ENCODE results near the gene CNRIP1. TPM values are rescaled to one million over a fixed set of nuclear protein-coding genes. Genes with fewer than 3 reads are reported as not detected.

Gene CNRIP1
- polyA plus RNA-seq, 3 donors from 2014 or later: not detected

- Mint-ChIP-seq H3K36me3 (no peaks in the 10 kb centered on the region), H3K27ac (no peak overlapping the region), H3K4me1 (no peaks in the 10 kb centered on the region), H3K9me3 (no peaks in the 10 kb centered on the region), H3K27me3 (ENCODE audit: low read depth in 3 of 3) (peaks cover 4 to 7% (median 6%) of the 10 kb centered on the region in 3 donors), H3K4me3 (no peak overlapping the region)
- no peak for DNase-seq
Measured at GRCh38 chr2:68272246-68272994, 47.3 kb downstream of the CNRIP1 start.

GRCh38 chr2:68266655-68267054 lies 53.1 kb downstream of the CNRIP1 start:
- Mint-ChIP-seq H3K4me3 (no peak overlapping the region), H3K9me3 (no peaks in the 10 kb centered on the region), H3K27ac (no peak overlapping the region), H3K4me1 (no peaks in the 10 kb centered on the region), H3K27me3 (ENCODE audit: low read depth in 3 of 3) (peaks cover 3 to 5% (median 3%) of the 10 kb centered on the region in 3 donors), H3K36me3 (no peaks in the 10 kb centered on the region)
- no peak for DNase-seq

DNA sequence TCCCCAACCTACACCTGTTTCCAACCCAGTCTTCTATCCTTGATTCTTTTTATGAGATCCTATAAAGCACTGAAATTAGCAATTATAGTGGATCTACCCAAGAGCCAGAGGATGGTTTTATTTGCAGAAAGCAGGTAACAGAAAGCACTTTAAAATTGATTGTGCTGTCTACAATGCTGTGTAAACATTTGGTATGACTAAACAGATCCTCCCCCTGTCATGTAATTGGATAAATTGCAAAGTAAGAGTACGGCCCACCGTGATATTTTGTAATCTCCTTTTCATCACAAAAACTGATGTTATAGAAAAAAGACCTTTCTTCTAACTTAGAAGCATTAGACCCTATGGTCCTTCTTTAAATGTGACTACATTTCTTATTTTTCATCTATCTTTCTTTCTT lies 56.1 kb downstream of the CNRIP1 start:
- DNase-seq: no peak
- no peaks in the 10 kb centered on the region for H3K36me3 Mint-ChIP-seq
- no peak overlapping the region for H3K27ac Mint-ChIP-seq
- H3K27me3 Mint-ChIP-seq (ENCODE audit: low read depth in 3 of 3): peaks cover 0 to 6% (median 2%) of the 10 kb centered on the region in 3 donors
- H3K4me1 Mint-ChIP-seq: no peaks in the 10 kb centered on the region
- no peak overlapping the region for H3K4me3 Mint-ChIP-seq
- H3K9me3 Mint-ChIP-seq: no peaks in the 10 kb centered on the region

DNA sequence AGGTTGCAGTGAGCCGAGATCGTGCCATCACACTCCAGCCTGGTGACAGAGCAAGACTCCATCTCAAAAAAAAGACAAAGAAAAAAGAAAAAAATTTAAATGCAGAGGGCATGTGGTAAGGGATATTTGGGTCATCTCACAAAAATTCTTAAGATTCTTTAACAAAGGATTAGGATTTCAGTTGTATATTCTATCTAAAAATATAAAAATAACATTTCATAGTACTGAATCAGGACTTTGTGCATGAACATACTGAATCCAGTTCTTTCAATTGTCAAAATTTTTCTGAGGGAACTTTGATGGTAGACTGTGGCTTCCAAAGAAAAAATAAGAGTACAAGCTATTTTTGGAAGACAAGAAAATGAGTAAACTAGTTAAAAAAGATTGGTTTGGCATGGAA lies 60.9 kb downstream of the CNRIP1 start:
- H3K36me3 Mint-ChIP-seq: no peaks in the 10 kb centered on the region

DNA sequence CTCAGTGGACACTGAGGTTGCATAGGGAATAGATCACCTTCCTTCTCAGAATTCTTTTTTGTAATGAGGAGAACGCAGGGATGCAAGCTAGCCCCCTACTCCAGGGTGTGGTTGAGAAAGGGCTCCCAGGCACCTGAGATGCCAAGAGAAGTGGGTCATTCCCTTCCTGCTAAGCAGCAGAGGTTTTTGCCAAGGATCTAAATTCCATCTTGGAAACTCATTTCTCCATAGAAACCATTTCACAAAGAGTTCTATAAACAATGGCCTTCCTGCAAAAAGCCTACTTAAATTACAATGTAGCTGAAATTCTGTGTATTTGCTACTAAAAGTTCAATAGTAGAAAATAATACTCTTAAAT lies 63.7 kb downstream of the CNRIP1 start:
- peaks cover 15 to 22% of the 10 kb centered on the region in 2 donors for H3K4me1 Mint-ChIP-seq
- peaks cover 16 to 25% (median 20%) of the 10 kb centered on the region in 3 donors for H3K27me3 Mint-ChIP-seq (ENCODE audit: low read depth in 3 of 3)
- no peak for DNase-seq
- H3K36me3 Mint-ChIP-seq: peaks cover 0 to 3% (median 0%) of the 10 kb centered on the region in 3 donors
- no peak overlapping the region for H3K27ac Mint-ChIP-seq
- no peak overlapping the region for H3K4me3 Mint-ChIP-seq
- no peaks in the 10 kb centered on the region for H3K9me3 Mint-ChIP-seq

More for the DNA sequence above, 60.9 kb downstream of the CNRIP1 start:
- Mint-ChIP-seq H3K27ac (no peak overlapping the region), H3K4me3 (no peak overlapping the region), H3K9me3 (no peaks in the 10 kb centered on the region), H3K4me1 (peaks cover 5 to 10% of the 10 kb centered on the region in 2 donors), H3K27me3 (ENCODE audit: low read depth in 3 of 3) (peaks cover 2 to 3% (median 3%) of the 10 kb centered on the region in 3 donors)
- no peak for DNase-seq

GRCh38 chr2:68253219-68254068 lies 66.3 kb downstream of the CNRIP1 start:
- H3K27ac Mint-ChIP-seq: peak overlapping the region in 5 of 6 donors; percentile 97 to 99 (median 99)
- H3K9me3 Mint-ChIP-seq: no peaks in the 10 kb centered on the region
- peaks cover 14 to 31% (median 24%) of the 10 kb centered on the region in 3 donors for H3K27me3 Mint-ChIP-seq (ENCODE audit: low read depth in 3 of 3)
- peak overlapping the region; percentile 94 to 99 (median 97) for H3K4me3 Mint-ChIP-seq
- H3K36me3 Mint-ChIP-seq: peaks cover 0 to 5% (median 0%) of the 10 kb centered on the region in 3 donors
- H3K4me1 Mint-ChIP-seq: peaks cover 22 to 30% of the 10 kb centered on the region in 2 donors
- peak; percentile 23 to 36 (median 35) for DNase-seq

DNA sequence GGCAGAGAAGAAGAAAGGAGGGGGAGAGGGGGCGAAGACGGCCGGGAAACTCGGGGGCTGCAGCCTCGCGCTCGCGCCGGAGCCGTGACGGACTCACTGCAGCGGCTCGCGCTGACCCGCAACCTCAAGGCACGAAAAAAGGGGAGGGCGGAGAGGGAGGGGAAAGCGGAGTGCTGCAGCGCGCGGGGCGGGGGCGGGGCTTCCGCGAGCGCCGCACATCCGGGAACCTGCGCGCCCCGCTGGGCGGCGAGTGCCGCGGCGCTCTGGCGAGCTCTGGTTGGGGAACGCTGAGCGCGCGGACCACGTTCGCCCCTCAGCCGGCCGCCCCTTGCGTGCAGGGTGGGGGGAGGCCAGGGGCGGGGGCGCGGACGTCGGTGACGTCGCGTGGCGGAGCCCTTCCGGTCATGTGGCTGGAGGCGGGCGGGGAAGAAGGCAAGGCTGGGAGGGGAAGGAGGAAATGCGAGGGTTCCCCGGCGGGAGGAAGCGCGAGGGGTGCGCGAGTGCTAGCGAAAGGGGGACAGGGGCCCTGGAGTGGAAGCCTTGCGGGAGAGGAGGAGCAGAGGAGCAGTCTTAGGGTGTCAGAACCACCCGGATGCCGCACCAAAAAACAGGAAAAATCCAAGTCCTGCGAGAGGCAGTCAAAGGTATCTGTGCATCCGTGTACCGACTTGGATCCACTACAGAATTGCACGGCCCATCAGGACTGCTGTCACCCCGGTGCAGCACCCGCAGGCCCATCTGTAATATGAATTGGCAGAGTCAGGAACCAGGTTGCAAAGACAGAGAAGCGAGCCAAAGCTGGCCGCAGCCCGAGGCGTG lies 67.1 kb downstream of the CNRIP1 start, which contains the start of gene PPP3R1:
Gene PPP3R1, minus strand, starts transcription at position 133 of the 819 bp plus-strand sequence. CDS start 405 bp downstream, outside the sequence.
- H3K27me3 Mint-ChIP-seq (ENCODE audit: low read depth in 3 of 3): peaks cover 14 to 31% (median 24%) of the 10 kb centered on the region in 3 donors
- H3K4me3 Mint-ChIP-seq: peak within 1 kb of the TSS; percentile 94 to 99 (median 97)
- H3K36me3 Mint-ChIP-seq: peaks cover 0 to 5% (median 0%) of the 10 kb centered on the region in 3 donors
- no peaks in the 10 kb centered on the region for H3K9me3 Mint-ChIP-seq
- peak; percentile 95 to 97 (median 96) for DNase-seq
- H3K27ac Mint-ChIP-seq: peak within 1 kb of the TSS in 5 of 6 donors; percentile 97 to 99 (median 99)
- peaks cover 22 to 30% of the 10 kb centered on the region in 2 donors for H3K4me1 Mint-ChIP-seq

GRCh38 chr2:68251855-68252399 lies 67.8 kb downstream of the CNRIP1 start:
- H3K4me1 Mint-ChIP-seq: peaks cover 22 to 30% of the 10 kb centered on the region in 2 donors
- peak overlapping the region in 5 of 6 donors; percentile 88 to 95 (median 94) for H3K27ac Mint-ChIP-seq
- H3K27me3 Mint-ChIP-seq (ENCODE audit: low read depth in 3 of 3): peaks cover 14 to 31% (median 24%) of the 10 kb centered on the region in 3 donors
- peak; percentile 57 to 62 (median 58) for DNase-seq
- peak overlapping the region; percentile 93 to 99 (median 95) for H3K4me3 Mint-ChIP-seq
- H3K36me3 Mint-ChIP-seq: peaks cover 0 to 5% (median 0%) of the 10 kb centered on the region in 3 donors
- no peaks in the 10 kb centered on the region for H3K9me3 Mint-ChIP-seq

GRCh38 chr2:68251187-68251854 lies 68.4 kb downstream of the CNRIP1 start:
- H3K36me3 Mint-ChIP-seq: peaks cover 0 to 5% (median 0%) of the 10 kb centered on the region in 3 donors
- peak overlapping the region; percentile 88 to 96 (median 94) for H3K4me3 Mint-ChIP-seq
- H3K27ac Mint-ChIP-seq: peak overlapping the region in 4 of 6 donors; percentile 95 to 98 (median 97)
- peaks cover 14 to 31% (median 24%) of the 10 kb centered on the region in 3 donors for H3K27me3 Mint-ChIP-seq (ENCODE audit: low read depth in 3 of 3)
- peak; percentile 74 to 79 (median 79) for DNase-seq
- peaks cover 22 to 30% of the 10 kb centered on the region in 2 donors for H3K4me1 Mint-ChIP-seq
- H3K9me3 Mint-ChIP-seq: no peaks in the 10 kb centered on the region

DNA sequence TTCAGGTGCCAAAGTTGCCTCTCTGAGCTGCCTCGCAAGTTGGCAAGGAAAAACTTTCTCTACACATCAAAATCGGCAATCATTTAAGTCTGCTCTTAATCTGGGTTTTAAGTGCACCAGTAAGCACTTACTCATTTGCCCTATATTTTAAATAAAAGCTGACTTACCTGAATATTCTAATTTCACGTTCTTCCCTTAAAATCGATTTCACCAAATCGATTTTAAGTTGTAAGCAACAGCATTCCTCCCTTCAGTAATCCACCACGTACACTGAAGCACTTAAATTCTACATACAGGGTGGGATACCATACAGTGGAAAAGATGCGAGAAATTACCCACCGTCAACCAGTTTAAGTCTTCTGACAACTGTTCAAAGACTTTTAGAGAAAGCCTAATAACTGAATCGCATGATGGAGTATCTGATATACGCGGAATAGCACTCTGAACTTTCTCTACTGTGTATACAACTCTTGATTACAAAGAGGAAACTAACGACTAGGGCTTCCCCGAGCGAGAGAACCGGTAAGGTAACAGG lies 69.0 kb downstream of the CNRIP1 start:
- peaks cover 0 to 5% (median 0%) of the 10 kb centered on the region in 3 donors for H3K36me3 Mint-ChIP-seq
- DNase-seq: no peak
- H3K27me3 Mint-ChIP-seq (ENCODE audit: low read depth in 3 of 3): peaks cover 14 to 28% (median 24%) of the 10 kb centered on the region in 3 donors
- H3K4me1 Mint-ChIP-seq: peaks cover 22 to 29% of the 10 kb centered on the region in 2 donors
- H3K27ac Mint-ChIP-seq: peak overlapping the region in 4 of 6 donors; percentile 95 to 98 (median 97)
- H3K9me3 Mint-ChIP-seq: no peaks in the 10 kb centered on the region
- H3K4me3 Mint-ChIP-seq: peak overlapping the region; percentile 88 to 96 (median 94)

DNA sequence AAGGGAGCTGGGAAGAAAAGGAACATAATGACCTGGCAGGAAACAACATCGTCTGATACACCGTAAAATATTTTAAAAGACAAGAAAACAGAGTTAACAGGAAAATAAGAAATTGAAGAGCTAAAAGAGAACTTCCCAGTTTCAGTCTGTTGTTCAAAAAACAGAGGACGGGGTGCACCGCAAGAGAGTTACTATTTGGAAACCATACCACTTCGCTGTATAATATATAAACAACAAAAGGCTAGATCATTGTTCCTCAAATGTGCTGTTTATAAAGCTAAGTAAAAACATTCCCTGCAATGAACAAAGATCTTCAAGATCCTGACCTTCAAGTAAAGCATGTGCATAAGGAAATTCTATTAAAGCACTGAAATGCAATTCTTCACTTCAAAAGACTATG lies 69.6 kb downstream of the CNRIP1 start:
- no peak for DNase-seq
- peaks cover 14 to 28% (median 24%) of the 10 kb centered on the region in 3 donors for H3K27me3 Mint-ChIP-seq (ENCODE audit: low read depth in 3 of 3)
- H3K27ac Mint-ChIP-seq: peak overlapping the region in 4 of 6 donors; percentile 95 to 98 (median 97)
- peaks cover 0 to 5% (median 0%) of the 10 kb centered on the region in 3 donors for H3K36me3 Mint-ChIP-seq
- no peaks in the 10 kb centered on the region for H3K9me3 Mint-ChIP-seq
- peaks cover 22 to 29% of the 10 kb centered on the region in 2 donors for H3K4me1 Mint-ChIP-seq
- H3K4me3 Mint-ChIP-seq: peak overlapping the region; percentile 88 to 96 (median 94)

DNA sequence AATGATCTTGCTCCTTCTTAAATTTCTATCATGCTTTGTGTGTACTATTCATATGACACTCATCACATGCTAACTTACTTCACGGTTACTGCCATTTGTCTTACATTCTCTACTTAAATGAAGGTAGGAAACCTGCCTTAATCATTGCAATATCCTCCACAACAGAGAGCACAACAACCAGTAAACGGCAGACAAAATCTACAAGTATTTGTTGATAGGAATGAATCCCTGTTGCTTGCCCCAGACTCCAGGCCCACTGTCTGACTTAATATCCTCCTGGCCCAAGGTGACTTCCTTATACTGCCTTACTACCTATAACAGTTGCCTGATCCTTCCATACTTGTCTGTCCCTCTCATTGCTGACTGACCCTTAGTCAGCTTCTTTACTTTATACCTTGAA lies 70.9 kb downstream of the CNRIP1 start:
- Mint-ChIP-seq H3K27ac (no peak overlapping the region), H3K4me1 (peaks cover 11 to 25% of the 10 kb centered on the region in 2 donors), H3K4me3 (no peak overlapping the region), H3K36me3 (peaks cover 0 to 5% (median 0%) of the 10 kb centered on the region in 3 donors), H3K9me3 (no peaks in the 10 kb centered on the region), H3K27me3 (ENCODE audit: low read depth in 3 of 3) (peaks cover 14 to 28% (median 24%) of the 10 kb centered on the region in 3 donors)
- no peak for DNase-seq

Data from immature natural killer cell (primary cell).